ENCODE results near the gene FILIP1L.

FILIP1L gene

GRCh38 chr3:99966662-99967416, 147.5 kb downstream of the FILIP1L start:
- no peak for DNase-seq

GRCh38 chr3:99965681-99966408, 148.5 kb downstream of the FILIP1L start:
- DNase-seq, result no peak

GRCh38 chr3:99965077-99965476, 149.2 kb downstream of the FILIP1L start:
- DNase-seq, result no peak

DNA sequence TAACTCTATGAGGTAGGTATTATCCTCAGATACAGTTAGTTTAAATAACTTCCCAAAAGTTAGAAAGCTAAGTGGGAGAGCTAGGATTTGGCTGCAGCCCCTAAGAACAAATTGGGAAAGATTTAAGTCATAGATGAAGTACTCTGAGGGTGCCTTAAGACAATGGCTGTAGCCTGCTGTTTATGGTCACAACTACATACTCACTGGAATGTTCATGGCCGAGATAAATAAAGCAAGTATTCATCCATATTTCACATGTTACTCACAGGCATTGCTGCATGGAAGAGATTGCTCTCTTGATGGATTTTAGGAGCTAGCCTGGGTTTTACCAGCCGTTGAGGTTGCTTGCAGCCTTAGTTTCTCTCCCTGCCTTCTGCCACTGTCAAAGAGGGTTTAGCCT, 151.6 kb downstream of the FILIP1L start:
- no peak for DNase-seq

GRCh38 chr3:99961756-99962515, 152.4 kb downstream of the FILIP1L start:
- DNase-seq, result no peak

DNA sequence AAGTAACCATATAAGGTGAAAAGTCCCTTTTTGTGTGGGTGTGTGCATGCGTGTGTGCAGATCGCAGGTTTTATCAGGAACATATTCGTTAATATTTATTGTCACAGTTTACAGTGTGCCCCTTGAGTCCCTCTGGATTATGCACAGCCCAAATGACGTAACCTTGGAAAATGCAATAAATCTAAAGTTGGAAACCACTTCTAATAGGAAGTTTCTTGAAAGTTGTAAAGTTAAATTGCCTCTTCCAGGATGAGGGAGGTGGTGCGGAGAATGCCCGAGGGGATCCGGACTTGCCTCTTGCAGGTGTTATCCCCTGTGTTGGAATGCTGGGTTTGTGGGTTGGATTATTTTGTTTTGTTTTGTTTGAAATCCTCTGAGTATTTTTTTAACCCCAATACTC, 153.4 kb downstream of the FILIP1L start:
- no peak for DNase-seq

GRCh38 chr3:99960123-99960878, 154.0 kb downstream of the FILIP1L start:
- no peak for DNase-seq

GRCh38 chr3:99958222-99958912, 155.9 kb downstream of the FILIP1L start:
- no peak for DNase-seq

GRCh38 chr3:99957151-99957796, 157.0 kb downstream of the FILIP1L start:
- DNase-seq, result no peak

DNA sequence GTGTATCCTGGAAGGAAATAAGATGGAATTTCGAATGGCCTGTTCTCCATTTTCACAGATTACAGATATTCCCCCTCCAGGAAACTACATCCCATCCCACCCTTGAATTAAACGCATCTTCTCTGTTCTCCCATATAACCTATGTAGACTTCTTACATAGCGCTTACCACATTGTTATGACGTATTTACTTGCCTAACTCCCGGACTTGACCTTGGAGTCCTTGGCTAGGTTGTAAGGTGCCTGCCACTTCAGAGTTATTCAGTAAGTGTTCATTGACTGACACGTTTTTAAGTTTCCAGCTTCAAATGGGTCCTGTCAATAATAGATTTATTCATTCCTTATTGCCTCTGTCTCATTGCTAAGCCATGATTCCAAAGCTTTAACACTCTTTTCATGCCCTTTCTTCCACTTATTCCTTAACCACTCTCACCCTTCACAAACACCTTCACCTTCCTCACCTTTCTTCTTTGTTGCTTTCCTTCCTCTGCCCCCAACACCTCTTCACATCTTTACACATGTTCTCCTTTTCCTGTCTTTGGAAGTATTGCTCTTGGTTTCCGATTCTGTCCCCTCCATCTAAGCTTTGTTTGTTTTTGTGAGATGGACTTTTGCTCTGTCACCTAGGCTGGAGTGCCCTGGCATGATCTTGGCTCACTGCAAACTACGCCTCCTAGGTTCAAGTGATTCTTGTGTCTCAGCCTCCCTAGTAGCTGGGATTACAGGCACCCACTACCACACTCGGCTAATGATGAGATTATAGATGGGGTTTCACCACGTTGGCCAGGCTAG, 158.3 kb downstream of the FILIP1L start:
- DNase-seq, result no peak

DNA sequence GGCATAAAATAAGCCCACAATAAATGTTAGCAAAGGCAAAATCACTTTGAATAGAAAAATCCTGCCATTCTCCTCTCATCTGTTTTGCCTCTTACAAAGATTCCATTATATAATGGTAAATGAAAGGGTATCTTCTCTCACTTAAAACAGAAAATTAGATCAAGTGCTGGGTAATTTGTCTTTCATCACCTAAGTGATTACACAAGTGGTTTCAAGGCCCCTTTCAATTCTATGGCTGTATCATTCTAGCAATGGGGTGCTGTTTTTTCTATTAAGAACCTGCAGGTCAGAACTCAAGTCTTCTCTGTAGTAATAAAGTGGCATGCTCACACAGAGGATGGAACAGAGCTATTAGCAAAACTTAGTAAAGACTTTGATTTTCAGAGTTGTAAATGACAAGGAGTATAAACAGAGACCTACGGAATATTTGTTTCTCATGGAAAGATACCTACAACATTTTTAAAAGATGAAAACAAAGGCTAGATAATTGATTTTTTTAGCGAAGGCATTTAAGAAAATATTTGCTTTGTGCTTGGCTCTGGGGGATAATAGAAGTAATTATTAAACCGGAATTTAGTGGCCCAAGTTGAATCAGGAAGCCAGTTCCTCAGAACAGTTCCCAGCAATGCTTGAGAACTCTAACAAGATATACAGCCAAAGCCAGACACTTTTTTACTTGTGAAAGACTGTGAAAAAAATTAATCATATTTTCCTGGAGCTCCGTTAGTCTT, 159.2 kb downstream of the FILIP1L start:
- DNase-seq, result no peak

DNA sequence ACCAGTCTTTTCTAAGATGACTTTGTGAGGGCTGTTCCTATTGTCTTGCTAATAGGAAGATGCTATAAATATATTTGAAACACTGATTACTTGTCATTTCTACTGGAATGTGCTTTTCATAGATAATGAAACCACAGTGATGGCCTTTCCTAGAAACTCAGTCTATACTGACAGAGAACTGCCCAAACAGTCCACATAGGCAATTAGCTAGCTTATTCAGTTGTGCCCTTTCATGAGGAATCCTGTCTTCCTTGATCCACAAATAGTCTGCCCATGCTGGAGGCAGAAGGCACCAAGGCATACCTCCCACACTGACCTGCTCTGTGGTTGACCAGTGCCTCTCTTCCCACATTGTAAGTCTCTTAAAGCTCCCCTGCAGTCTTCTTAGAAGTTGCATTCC, 160.7 kb downstream of the FILIP1L start:
- no peak for DNase-seq

DNA sequence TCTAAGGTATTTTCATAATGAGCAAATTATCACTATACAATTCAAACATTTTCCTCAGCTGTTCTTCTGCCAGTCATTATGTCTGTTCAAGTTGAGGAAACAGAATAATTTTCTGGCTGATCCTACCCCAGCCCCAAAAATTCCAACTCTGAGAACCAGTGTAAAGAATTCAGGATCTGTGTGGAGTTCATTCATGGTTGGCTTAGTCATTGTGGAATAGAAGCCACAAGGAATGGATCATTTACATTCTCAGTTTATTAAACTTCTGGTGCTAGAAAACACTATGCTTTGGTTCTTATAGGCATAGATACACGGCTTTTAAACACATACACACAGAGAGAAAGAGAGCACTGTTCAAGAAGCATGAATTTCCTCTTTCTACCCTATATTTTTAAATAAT, 162.0 kb downstream of the FILIP1L start:
- no peak for DNase-seq

DNA sequence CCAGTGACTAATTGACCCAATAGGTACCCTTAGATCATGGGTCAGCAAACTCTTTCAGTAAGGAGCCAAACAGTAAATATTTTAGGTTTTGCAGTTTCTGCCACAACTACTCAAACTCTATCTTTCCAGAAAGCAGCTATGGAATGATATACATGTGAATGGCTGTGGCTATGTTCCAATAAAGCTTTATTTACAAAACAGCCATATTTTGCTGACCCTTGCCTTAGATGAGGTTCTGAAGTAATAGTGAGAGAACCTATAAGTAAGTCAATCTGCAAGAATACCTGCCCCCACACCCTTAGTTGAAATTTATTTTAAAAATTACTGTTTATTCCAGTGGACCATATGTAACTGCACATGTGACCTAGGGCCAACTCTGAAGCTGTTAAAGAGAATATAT, 162.6 kb downstream of the FILIP1L start:
- DNase-seq, result no peak

- DNase-seq, result no peak
Measured at GRCh38 chr3:99950921-99951320, 163.4 kb downstream of the FILIP1L start.

- no peak for DNase-seq
Measured at GRCh38 chr3:99949956-99950670, 164.2 kb downstream of the FILIP1L start.

DNA sequence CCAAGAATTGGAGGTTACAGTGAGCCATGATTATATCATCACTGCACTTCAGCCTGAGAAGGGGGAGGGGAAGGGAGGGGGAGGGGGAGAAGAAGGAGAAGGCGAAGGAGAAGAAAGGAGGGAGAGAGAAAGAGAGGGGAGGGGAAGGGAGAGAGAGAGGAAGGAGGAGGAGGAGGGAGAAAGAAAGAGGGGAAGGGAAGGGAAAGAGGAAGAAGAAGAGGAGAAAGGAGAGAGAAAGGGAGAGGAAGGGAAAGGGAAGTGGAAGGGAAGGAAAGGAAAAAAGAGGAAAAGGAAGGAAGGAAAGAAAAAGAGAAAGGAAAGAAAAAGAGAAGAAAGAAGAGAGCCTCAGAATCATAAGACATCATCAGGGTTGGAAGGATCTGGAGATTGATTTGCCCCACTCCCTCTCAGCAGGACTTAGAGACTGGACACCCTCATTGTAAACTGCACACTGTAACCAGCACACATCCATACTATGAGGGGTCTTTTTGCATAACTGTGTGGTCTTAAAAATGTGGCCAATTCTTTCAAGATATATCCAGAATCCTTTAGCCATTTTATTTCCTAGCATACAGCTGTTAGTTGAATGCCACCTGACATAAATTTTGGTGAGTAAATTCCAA, 165.7 kb downstream of the FILIP1L start:
- DNase-seq, result no peak

GRCh38 chr3:99947356-99947755, 166.9 kb downstream of the FILIP1L start:
- DNase-seq, result no peak
